HepG2 (cell line): ENCODE data around the gene RPL41.

ENCODE experiments used
- CENPT ChIP-seq: sonication (generic); formaldehyde crosslinking; IDR thresholded peaks from 2 replicates; pipeline ENCODE4 v1.8.0; 2022; ENCODE audit warnings: low read depth, mild to moderate bottlenecking, moderate library complexity, missing genetic modification reagents
- EP300 ChIP-seq, 3 experiments: sonication (generic) in 1 of 3; formaldehyde crosslinking in 1 of 3; IDR thresholded peaks; 2 replicates each; pipeline versions ENCODE4 v1.5.1 to v1.6.1; 2011 to 2020; ENCODE audit warnings: low read depth in 2 of 3, low read length in 2 of 3, borderline replicate concordance in 1 of 3, improper control_type of control experiment in 1 of 3, mild to moderate bottlenecking in 1 of 3, missing genetic modification reagents in 1 of 3, moderate library complexity in 1 of 3
- KDM4B ChIP-seq: sonication (generic); formaldehyde crosslinking; IDR thresholded peaks from 2 replicates; pipeline ENCODE4 v1.4.0; 2020; ENCODE audit warnings: missing genetic modification reagents
- MAFK ChIP-seq, 2 experiments: IDR thresholded peaks in 1 of 2; conservative IDR thresholded peaks in 1 of 2; 2 replicates each; pipeline ENCODE4 v1.6.1; 2011; ENCODE audit warnings: improper control_type of control experiment in 2 of 2, low read length in 2 of 2
- MAZ ChIP-seq, 2 experiments: sonication (generic) in 1 of 2; formaldehyde crosslinking in 1 of 2; IDR thresholded peaks; 2 replicates each; pipeline versions ENCODE4 v1.5.0 to v1.6.1; 2012 to 2020; ENCODE audit warnings: low read depth in 2 of 2, mild to moderate bottlenecking in 2 of 2, borderline replicate concordance in 1 of 2, improper control_type of control experiment in 1 of 2, low read length in 1 of 2, missing genetic modification reagents in 1 of 2, moderate library complexity in 1 of 2
- POLR2A ChIP-seq, 2 experiments: IDR thresholded peaks; 2 replicates each; pipeline ENCODE4 v1.6.1; 2011; ENCODE audit warnings: low read depth in 2 of 2, low read length in 2 of 2, mild to moderate bottlenecking in 1 of 2, moderate library complexity in 1 of 2; ENCODE audit not compliant: insufficient read depth in 1 of 2
- POLR2AphosphoS5 ChIP-seq: IDR thresholded peaks from 2 replicates; pipeline ENCODE4 v1.6.1; 2012; ENCODE audit warnings: low read depth, low read length
- RXRA ChIP-seq: sonication (generic); formaldehyde crosslinking; IDR thresholded peaks from 2 replicates; pipeline ENCODE4 v1.5.1; 2020; ENCODE audit warnings: missing genetic modification reagents
- SP2 ChIP-seq: sonication (generic); formaldehyde crosslinking; IDR thresholded peaks from 2 replicates; pipeline ENCODE4 v1.5.1; 2020; ENCODE audit warnings: mild to moderate bottlenecking, missing genetic modification reagents
- ZBTB21 ChIP-seq: sonication (generic); formaldehyde crosslinking; IDR thresholded peaks from 2 replicates; pipeline ENCODE4 v1.4.0; 2020; ENCODE audit warnings: missing genetic modification reagents
- ZNF274 ChIP-seq: sonication (generic); formaldehyde crosslinking; IDR thresholded peaks from 2 replicates; pipeline ENCODE4 v1.5.1; 2020; ENCODE audit warnings: mild to moderate bottlenecking, missing genetic modification reagents

GRCh38 chr12:56141946-56142784 is 25.7 kb downstream of the RPL41 start:
- TF ChIP-seq ZNF274 (no peak), POLR2A (IDR thresholded peaks at IDR 0.05; ENCODE audit: insufficient read depth in 1 of 2, low read depth in 2 of 2, low read length in 2 of 2) (no peak), CENPT (CRISPR knock-in tag) (no peak), ZBTB21 (CRISPR knock-in tag) (no peak), KDM4B (CRISPR knock-in tag) (no peak), RXRA (CRISPR knock-in tag) (no peak), SP2 (CRISPR knock-in tag) (no peak), POLR2AphosphoS5 (no peak), MAZ (IDR thresholded peaks at IDR 0.05; ENCODE audit: borderline replicate concordance, low read depth, low read length) (no peak), MAZ (CRISPR knock-in tag; IDR thresholded peaks at IDR 0.05; ENCODE audit: low read depth) (no peak), MAFK (conservative IDR thresholded peaks at IDR 0.05 in 1 of 2, IDR thresholded peaks at IDR 0.05 in 1 of 2; ENCODE audit: low read length in 2 of 2) (no peak), EP300 (IDR thresholded peaks at IDR 0.05; ENCODE audit: low read depth in 2 of 2, low read length in 2 of 2) (no peak), EP300 (CRISPR knock-in tag; IDR thresholded peaks at IDR 0.05; ENCODE audit: borderline replicate concordance) (no peak)
